Activated B cell treated with CpG ODN at 0.5 μM for 24 hours (primary cell): ENCODE measurements around the gene CD36. TPM values are rescaled to one million over a fixed set of nuclear protein-coding genes. Genes with fewer than 3 reads are reported as not detected.
"Not testable (repeated sequence)": the region's sequence is repeated elsewhere in the genome, so short reads cannot be mapped to it uniquely, and the experiment has no call there.

Experiments used
- ATAC-seq: fragments of 200-7000 bp; cut with Tn5 transposase; one replicate; pipeline ENCODE4 v1.10.0; 2021; ENCODE audit warnings: low read depth, mild to moderate bottlenecking, moderate library complexity
- CTCF ChIA-PET: fragments of 350-600 bp; sonication (Branson Sonifier 250); formaldehyde crosslinking; loops from one replicate; lab custom pipeline; 2021; ENCODE audit warnings: antibody characterized with exemption; lab: Charles Lee
- POLR2A ChIA-PET: fragments of 350-600 bp; sonication (Branson Sonifier 250); formaldehyde crosslinking; loops from one replicate; lab custom pipeline; 2021; ENCODE audit warnings: antibody characterized with exemption; lab: Charles Lee
- DNase-seq: peaks from one replicate; pipeline ENCODE4 v3.0.0; 2022
- H3K27ac Mint-ChIP-seq: one replicate; pipeline ENCODE4 v1.8.0; 2020; ENCODE audit warnings: mixed read lengths
- H3K27me3 Mint-ChIP-seq: one replicate; pipeline ENCODE4 v1.8.0; 2021; ENCODE audit warnings: mixed read lengths
- H3K36me3 Mint-ChIP-seq: one replicate; pipeline ENCODE4 v1.8.0; 2021; ENCODE audit warnings: low read depth, mixed read lengths
- H3K4me1 Mint-ChIP-seq: one replicate; pipeline ENCODE4 v1.8.0; 2021; ENCODE audit warnings: mixed read lengths
- H3K4me3 Mint-ChIP-seq: one replicate; pipeline ENCODE4 v1.8.0; 2020; ENCODE audit warnings: mild to moderate bottlenecking, mixed read lengths
- H3K9me3 Mint-ChIP-seq: one replicate; pipeline ENCODE4 v1.8.0; 2020; ENCODE audit warnings: mixed read lengths
- intact Hi-C: fragments of 100-400 bp; cut with micrococcal nuclease; formaldehyde crosslinking; loops from one replicate; pipeline ENCODE4 v1.15.1; 2024
- total RNA-seq: library from RNA; stranded (reverse); gene quantifications from 2 replicates; pipeline ENCODE4 v1.2.3, GENCODE V29; 2022
- TF ChIP-seq, protein P1 (sequence below): fragments of 200-600 bp; IDR thresholded peaks from one replicate; pipeline ENCODE4 v1.8.0; 2022; ENCODE audit warnings: antibody characterized with exemption, mild to moderate bottlenecking

Gene CD36
- total RNA-seq, 1 donor from 2014 or later, result 0.53 TPM

DNA sequence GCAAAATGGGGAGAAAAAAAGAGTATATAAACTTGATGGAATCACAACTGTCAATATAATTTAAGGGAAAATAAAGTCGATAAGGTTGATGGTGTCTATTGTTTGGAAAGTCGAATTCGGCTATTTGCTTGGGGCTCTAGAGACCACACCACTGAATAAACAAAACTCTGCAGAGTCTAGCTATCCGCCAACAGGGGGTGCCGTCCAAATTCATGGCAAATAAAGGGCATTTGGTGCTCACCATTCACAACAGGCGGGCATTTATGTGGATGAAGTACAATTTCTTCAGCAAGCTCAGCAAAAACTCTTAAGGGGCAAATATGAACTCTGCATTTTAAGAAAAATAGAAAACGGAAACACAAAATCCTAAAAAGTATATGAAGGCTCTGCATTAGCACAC, 23.3 kb downstream of the CD36 start:
- POLR2A ChIA-PET, result no interaction called here
- Mint-ChIP-seq H3K27me3 (no peaks in the 10 kb centered on the region), H3K36me3 (no peaks in the 10 kb centered on the region), H3K4me1 (no peaks in the 10 kb centered on the region), H3K9me3 (no peaks in the 10 kb centered on the region), H3K27ac (no peak overlapping the region), H3K4me3 (no peak overlapping the region)
- CTCF ChIA-PET, result interaction anchor here (2.0 kb wide), 1 partner anchor 10 kb away, joined by 7 read pairs; no protein-coding TSS in a partner anchor
- intact Hi-C loops, result loop anchor here (1.0 kb wide), 1 partner anchor 233 kb away; no protein-coding TSS in a partner anchor
- no peak for DNase-seq
- TF ChIP-seq, protein P1, sequence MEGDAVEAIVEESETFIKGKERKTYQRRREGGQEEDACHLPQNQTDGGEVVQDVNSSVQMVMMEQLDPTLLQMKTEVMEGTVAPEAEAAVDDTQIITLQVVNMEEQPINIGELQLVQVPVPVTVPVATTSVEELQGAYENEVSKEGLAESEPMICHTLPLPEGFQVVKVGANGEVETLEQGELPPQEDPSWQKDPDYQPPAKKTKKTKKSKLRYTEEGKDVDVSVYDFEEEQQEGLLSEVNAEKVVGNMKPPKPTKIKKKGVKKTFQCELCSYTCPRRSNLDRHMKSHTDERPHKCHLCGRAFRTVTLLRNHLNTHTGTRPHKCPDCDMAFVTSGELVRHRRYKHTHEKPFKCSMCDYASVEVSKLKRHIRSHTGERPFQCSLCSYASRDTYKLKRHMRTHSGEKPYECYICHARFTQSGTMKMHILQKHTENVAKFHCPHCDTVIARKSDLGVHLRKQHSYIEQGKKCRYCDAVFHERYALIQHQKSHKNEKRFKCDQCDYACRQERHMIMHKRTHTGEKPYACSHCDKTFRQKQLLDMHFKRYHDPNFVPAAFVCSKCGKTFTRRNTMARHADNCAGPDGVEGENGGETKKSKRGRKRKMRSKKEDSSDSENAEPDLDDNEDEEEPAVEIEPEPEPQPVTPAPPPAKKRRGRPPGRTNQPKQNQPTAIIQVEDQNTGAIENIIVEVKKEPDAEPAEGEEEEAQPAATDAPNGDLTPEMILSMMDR, result no peak
- no peak for ATAC-seq

- Mint-ChIP-seq H3K4me1 (no peaks in the 10 kb centered on the region), H3K9me3 (no peaks in the 10 kb centered on the region), H3K27ac (no peak overlapping the region), H3K4me3 (no peak overlapping the region), H3K36me3 (no peaks in the 10 kb centered on the region), H3K27me3 (no peaks in the 10 kb centered on the region)
- CTCF ChIA-PET, result interaction anchor here (2.0 kb wide), 1 partner anchor 11 kb away, joined by 7 read pairs; no protein-coding TSS in a partner anchor
- ATAC-seq, result no peak
- intact Hi-C loops, result no loop called here
- DNase-seq, result no peak
- POLR2A ChIA-PET, result no interaction called here
- TF ChIP-seq, protein P1, result no peak
These were observed 23.8 kb downstream of the CD36 start for GRCh38 chr7:80662252-80662651.

GRCh38 chr7:80665526-80665925, 27.1 kb downstream of the CD36 start:
- Mint-ChIP-seq H3K4me3 (no peak overlapping the region), H3K4me1 (no peaks in the 10 kb centered on the region), H3K9me3 (no peaks in the 10 kb centered on the region), H3K27me3 (no peaks in the 10 kb centered on the region), H3K27ac (no peak overlapping the region), H3K36me3 (no peaks in the 10 kb centered on the region)
- POLR2A ChIA-PET, result no interaction called here
- CTCF ChIA-PET, result interaction anchor here (0.6 kb wide), 1 partner anchor 1315 kb away, joined by 4 read pairs; no protein-coding TSS in a partner anchor
- intact Hi-C loops, result no loop called here
- ATAC-seq (no peak), DNase-seq (no peak)
- TF ChIP-seq, protein P1, result no peak

DNA sequence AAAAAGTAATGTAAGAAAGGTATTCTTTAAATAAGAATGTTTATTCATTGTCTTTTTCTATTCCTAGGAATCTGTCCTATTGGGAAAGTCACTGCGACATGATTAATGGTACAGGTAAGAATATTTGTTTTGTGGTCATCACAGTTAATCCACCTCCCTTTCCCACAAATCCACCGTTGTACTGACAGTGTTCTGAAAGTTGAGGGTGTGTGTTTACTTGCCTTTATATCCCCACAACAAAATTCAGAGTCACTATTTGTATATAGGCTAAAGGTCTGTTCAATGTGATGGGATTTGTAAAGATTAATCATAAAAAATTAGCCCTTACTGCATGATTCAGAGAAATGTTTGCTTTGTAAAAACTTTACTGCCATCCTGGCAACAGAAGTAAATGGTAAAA, 27.9 kb downstream of the CD36 start:
- Mint-ChIP-seq H3K4me1 (no peaks in the 10 kb centered on the region), H3K4me3 (no peak overlapping the region), H3K36me3 (no peaks in the 10 kb centered on the region), H3K27me3 (no peaks in the 10 kb centered on the region), H3K9me3 (no peaks in the 10 kb centered on the region), H3K27ac (no peak overlapping the region)
- ATAC-seq (no peak), DNase-seq (no peak)
- intact Hi-C loops, result no loop called here
- TF ChIP-seq, protein P1, result no peak
- POLR2A ChIA-PET, result no interaction called here
- CTCF ChIA-PET, result no interaction called here

GRCh38 chr7:80669367-80669766, 30.9 kb downstream of the CD36 start:
- CTCF ChIA-PET, H3K36me3 Mint-ChIP-seq, H3K9me3 Mint-ChIP-seq, ATAC-seq, H3K4me1 Mint-ChIP-seq, H3K27me3 Mint-ChIP-seq, DNase-seq, H3K4me3 Mint-ChIP-seq, intact Hi-C loops, POLR2A ChIA-PET, H3K27ac Mint-ChIP-seq: not testable (repeated sequence)

GRCh38 chr7:80671744-80672143, 33.3 kb downstream of the CD36 start:
- ChIA-PET POLR2A (no interaction called here), CTCF (no interaction called here)
- Mint-ChIP-seq H3K4me1 (no peaks in the 10 kb centered on the region), H3K4me3 (no peak overlapping the region), H3K36me3 (no peaks in the 10 kb centered on the region), H3K27me3 (no peaks in the 10 kb centered on the region), H3K9me3 (no peaks in the 10 kb centered on the region), H3K27ac (no peak overlapping the region)
- ATAC-seq, result no peak
- no peak for DNase-seq
- intact Hi-C loops, result no loop called here
- TF ChIP-seq, protein P1, result no peak
